SK-N-MC (cell line): Measurements from ENCODE around the gene SPSB1.

Experiments used
- DNase-seq: peaks from one replicate; pipeline ENCODE4 v3.0.0-alpha.2; 2011; ENCODE audit warnings: low read depth, low spot score
- H3K27ac ChIP-seq: fragments of 200-600 bp; sonication (generic); 2 replicates; pipeline ENCODE4 v1.5.1; 2016; ENCODE audit warnings: mixed run types
- H3K36me3 ChIP-seq: fragments of 200-600 bp; sonication (generic); 2 replicates; pipeline ENCODE4 v1.6.1; 2017; ENCODE audit warnings: antibody characterized with exemption, low read length, mixed read lengths; ENCODE audit not compliant: insufficient read depth
- H3K4me3 ChIP-seq: fragments of 200-600 bp; sonication (generic); 2 replicates; pipeline ENCODE4 v1.5.1; 2016
- H3K9ac ChIP-seq: fragments of 200-600 bp; sonication (generic); 2 replicates; pipeline ENCODE4 v1.8.0; 2017; ENCODE audit warnings: mixed run types, mixed read lengths; ENCODE audit not compliant: insufficient read length
- H3K9me3 ChIP-seq: fragments of 200-600 bp; sonication (generic); 2 replicates; pipeline ENCODE4 v1.6.1; 2017; ENCODE audit warnings: low read depth, mild to moderate bottlenecking, antibody characterized with exemption, low read length, moderate library complexity, mixed read lengths
- EZH2 ChIP-seq: fragments of 200-600 bp; sonication (generic); IDR thresholded peaks from one replicate; pipeline ENCODE4 v1.6.1; 2017; ENCODE audit warnings: antibody characterized with exemption
- FOXP2 ChIP-seq: optimal IDR thresholded peaks from 2 replicates; pipeline ENCODE3; 2011; ENCODE audit warnings: mild to moderate bottlenecking, moderate library complexity; ENCODE audit not compliant: insufficient read depth; ENCODE audit errors: extremely low read length, control extremely low read depth
- POLR2AphosphoS5 ChIP-seq: IDR thresholded peaks from 2 replicates; pipeline ENCODE4 v1.6.1; 2012; ENCODE audit warnings: mild to moderate bottlenecking, low read depth, low read length, borderline replicate concordance

Gene SPSB1

GRCh38 chr1:9324246-9325096, 31.8 kb downstream of the SPSB1 start:
- no peak for DNase-seq
- H3K36me3 ChIP-seq, result no peaks in the 10 kb centered on the region
- H3K9ac ChIP-seq, result no peak overlapping the region
- H3K9me3 ChIP-seq, result no peaks in the 10 kb centered on the region
- no peak overlapping the region for H3K4me3 ChIP-seq
- TF ChIP-seq FOXP2 (no peak), EZH2 (no peak), POLR2AphosphoS5 (no peak)
- no peak overlapping the region for H3K27ac ChIP-seq

GRCh38 chr1:9326596-9326995, 33.9 kb downstream of the SPSB1 start:
- H3K27ac ChIP-seq, result no peak overlapping the region
- no peak overlapping the region for H3K9ac ChIP-seq
- no peaks in the 10 kb centered on the region for H3K9me3 ChIP-seq
- no peaks in the 10 kb centered on the region for H3K36me3 ChIP-seq
- no peak overlapping the region for H3K4me3 ChIP-seq
- DNase-seq, result no peak
- no peak for TF ChIP-seq POLR2AphosphoS5
- TF ChIP-seq FOXP2, result no peak
- TF ChIP-seq EZH2, result no peak

GRCh38 chr1:9328201-9328600, 35.5 kb downstream of the SPSB1 start:
- Histone ChIP-seq H3K27ac (no peak overlapping the region), H3K9me3 (no peaks in the 10 kb centered on the region), H3K9ac (no peak overlapping the region), H3K36me3 (no peaks in the 10 kb centered on the region), H3K4me3 (no peak overlapping the region)
- TF ChIP-seq FOXP2 (no peak), EZH2 (no peak), POLR2AphosphoS5 (no peak)
- no peak for DNase-seq

- no peaks in the 10 kb centered on the region for H3K9me3 ChIP-seq
- no peak for DNase-seq
These were observed 36.0 kb downstream of the SPSB1 start for GRCh38 chr1:9328715-9329114.

GRCh38 chr1:9331016-9331415, 38.3 kb downstream of the SPSB1 start:
- no peaks in the 10 kb centered on the region for H3K9me3 ChIP-seq
- TF ChIP-seq EZH2 (no peak), POLR2AphosphoS5 (no peak), FOXP2 (no peak)
- no peak for DNase-seq
- no peak overlapping the region for H3K27ac ChIP-seq
- H3K9ac ChIP-seq, result no peak overlapping the region
- H3K4me3 ChIP-seq, result no peak overlapping the region
- no peaks in the 10 kb centered on the region for H3K36me3 ChIP-seq

More at GRCh38 chr1:9328715-9329114, 36.0 kb downstream of the SPSB1 start:
- Histone ChIP-seq H3K27ac (no peak overlapping the region), H3K36me3 (no peaks in the 10 kb centered on the region), H3K4me3 (no peak overlapping the region), H3K9ac (no peak overlapping the region)
- no peak for TF ChIP-seq POLR2AphosphoS5
- TF ChIP-seq FOXP2, result no peak
- TF ChIP-seq EZH2, result no peak

GRCh38 chr1:9331558-9332346, 39.1 kb downstream of the SPSB1 start:
- no peak overlapping the region for H3K27ac ChIP-seq
- no peak for DNase-seq
- TF ChIP-seq FOXP2 (no peak), POLR2AphosphoS5 (no peak), EZH2 (no peak)
- no peaks in the 10 kb centered on the region for H3K36me3 ChIP-seq
- no peaks in the 10 kb centered on the region for H3K9me3 ChIP-seq
- H3K4me3 ChIP-seq, result no peak overlapping the region
- H3K9ac ChIP-seq, result no peak overlapping the region

GRCh38 chr1:9332513-9333143, 39.9 kb downstream of the SPSB1 start:
- Histone ChIP-seq H3K36me3 (no peaks in the 10 kb centered on the region), H3K9me3 (no peaks in the 10 kb centered on the region), H3K9ac (no peak overlapping the region), H3K4me3 (no peak overlapping the region), H3K27ac (no peak overlapping the region)
- DNase-seq, result no peak
- TF ChIP-seq FOXP2 (no peak), POLR2AphosphoS5 (no peak), EZH2 (no peak)
